MM.1S (cell line): Measurements from ENCODE around the gene LGR4.

Source experiments
- DNase-seq: peaks from one replicate; pipeline ENCODE4 v3.0.0-alpha.2; 2015
- H2AFZ ChIP-seq: fragments of 300-600 bp; sonication (generic); 2 replicates; pipeline ENCODE4 v1.6.0; 2016; ENCODE audit warnings: antibody characterized with exemption, low read length
- H3F3A ChIP-seq: fragments of 300-600 bp; sonication (generic); 2 replicates; pipeline ENCODE4 v1.6.1; 2016; ENCODE audit warnings: mild to moderate bottlenecking, antibody characterized with exemption, low read length, moderate library complexity, mixed read lengths; ENCODE audit not compliant: insufficient read depth
- H3K27ac ChIP-seq: fragments of 300-600 bp; sonication (generic); 2 replicates; pipeline ENCODE4 v1.5.1; 2016; ENCODE audit warnings: mild to moderate bottlenecking, low read length
- H3K27me3 ChIP-seq: fragments of 300-600 bp; sonication (generic); replicated peaks from 2 replicates; pipeline ENCODE4 v1.6.0; 2016; ENCODE audit warnings: low read length; ENCODE audit not compliant: insufficient read depth
- H3K36me3 ChIP-seq: fragments of 300-600 bp; sonication (generic); replicated peaks from 2 replicates; pipeline ENCODE4 v1.6.1; 2016; ENCODE audit warnings: mild to moderate bottlenecking, low read length, mixed read lengths; ENCODE audit not compliant: insufficient read depth
- H3K4me1 ChIP-seq: fragments of 300-600 bp; sonication (generic); 2 replicates; pipeline ENCODE4 v1.6.1; 2016; ENCODE audit warnings: low read length, mixed read lengths
- H3K4me2 ChIP-seq: fragments of 300-600 bp; sonication (generic); 2 replicates; pipeline ENCODE4 v1.6.0; 2016; ENCODE audit warnings: low read depth, low read length
- H3K4me3 ChIP-seq: fragments of 300-600 bp; sonication (generic); 2 replicates; pipeline ENCODE4 v1.5.1; 2016; ENCODE audit warnings: low read length, mixed read lengths
- H3K79me2 ChIP-seq: fragments of 300-600 bp; sonication (generic); 2 replicates; pipeline ENCODE4 v1.6.1; 2016; ENCODE audit warnings: mixed run types, low read length, mixed read lengths
- H3K9ac ChIP-seq: fragments of 300-600 bp; sonication (generic); 2 replicates; pipeline ENCODE4 v1.6.1; 2016; ENCODE audit warnings: low read length, mixed read lengths
- H3K9me2 ChIP-seq: fragments of 300-600 bp; sonication (generic); replicated peaks from 2 replicates; pipeline ENCODE4 v1.6.1; 2016; ENCODE audit warnings: mild to moderate bottlenecking, low read length, mixed read lengths; ENCODE audit not compliant: insufficient read depth
- H3K9me3 ChIP-seq: fragments of 300-600 bp; sonication (generic); replicated peaks from 2 replicates; pipeline ENCODE4 v1.6.1; 2016; ENCODE audit warnings: mild to moderate bottlenecking, low read length, mixed read lengths; ENCODE audit not compliant: insufficient read depth
- H4K20me1 ChIP-seq: fragments of 300-600 bp; sonication (generic); 2 replicates; pipeline ENCODE4 v1.6.1; 2016; ENCODE audit warnings: mild to moderate bottlenecking, low read length, moderate library complexity, mixed read lengths; ENCODE audit not compliant: insufficient read depth
- CTCF ChIP-seq: fragments of 300-600 bp; sonication (generic); IDR thresholded peaks from 2 replicates; pipeline ENCODE4 v1.5.1; 2016; ENCODE audit warnings: antibody characterized with exemption, low read length, mixed read lengths
- EZH2 ChIP-seq: fragments of 300-600 bp; sonication (generic); optimal IDR thresholded peaks from 2 replicates; pipeline ENCODE3; 2017; ENCODE audit warnings: low read depth, mild to moderate bottlenecking, antibody characterized with exemption, low read length, mixed read lengths
- EZH2phosphoT487 ChIP-seq: fragments of 300-600 bp; sonication (generic); IDR thresholded peaks from 2 replicates; pipeline ENCODE4 v1.6.1; 2018; ENCODE audit warnings: antibody characterized with exemption, low read length

LGR4 gene

GRCh38 chr11:27317751-27318150, 154.8 kb downstream of the LGR4 start:
- DNase-seq, result no peak
- H3K4me1 ChIP-seq, result peaks cover 12% of the 10 kb centered on the region

More at GRCh38 chr11:27317751-27318150, 154.8 kb downstream of the LGR4 start:
- no peak overlapping the region for H3K27ac ChIP-seq
- TF ChIP-seq EZH2phosphoT487 (no peak), CTCF (no peak), EZH2 (no peak)
- no peaks in the 10 kb centered on the region for H3K27me3 ChIP-seq
- no peak overlapping the region for H3K9ac ChIP-seq
- H3K4me2 ChIP-seq, result no peak overlapping the region
- H3K4me3 ChIP-seq, result no peak overlapping the region
- H3K79me2 ChIP-seq, result no peaks in the 10 kb centered on the region
- no peaks in the 10 kb centered on the region for H3F3A ChIP-seq
- no peaks in the 10 kb centered on the region for H3K36me3 ChIP-seq
- H4K20me1 ChIP-seq, result no peaks in the 10 kb centered on the region
- H3K9me2 ChIP-seq, result no peaks in the 10 kb centered on the region
- no peaks in the 10 kb centered on the region for H3K9me3 ChIP-seq
- no peak overlapping the region for H2AFZ ChIP-seq
